Activated T-cell treated with anti-CD3 and anti-CD28 coated beads, Interleukin-2, amount 50 U/mL, for 72 hours (primary cell): Measurements from ENCODE around the gene UNCX. TPM values are rescaled to one million over a fixed set of nuclear protein-coding genes. Genes with fewer than 3 reads are reported as not detected.
"Not testable (repeated sequence)": the region's sequence is repeated elsewhere in the genome, so short reads cannot be mapped to it uniquely, and the experiment has no call there.

ENCODE experiments used
- ATAC-seq, 2 donors: fragments of 150-1000 bp; cut with Tn5 transposase; replicated peaks in 1 of 2; 2 replicates each; pipeline ENCODE4 v1.10.0; 2021; ENCODE audit warnings: moderate library complexity in 2 of 2, mild to moderate bottlenecking in 1 of 2
- DNase-seq, 2 donors: peaks; one replicate each; pipeline ENCODE4 v3.0.0; 2021 to 2022; ENCODE audit warnings: mixed read lengths in 1 of 2
- H3K27ac Mint-ChIP-seq: one replicate; pipeline ENCODE4 v1.8.0; 2022; ENCODE audit warnings: mild to moderate bottlenecking, moderate library complexity, mixed read lengths
- H3K27me3 Mint-ChIP-seq: one replicate; pipeline ENCODE4 v1.8.0; 2022; ENCODE audit warnings: low read depth, mixed read lengths
- H3K36me3 Mint-ChIP-seq, 2 donors: one replicate each; pipeline ENCODE4 v1.8.0; 2022; ENCODE audit warnings: mixed read lengths in 2 of 2, mild to moderate bottlenecking in 1 of 2; ENCODE audit not compliant: insufficient read depth in 2 of 2
- H3K4me1 Mint-ChIP-seq: one replicate; pipeline ENCODE4 v1.8.0; 2022; ENCODE audit warnings: low read depth, mixed read lengths
- H3K4me3 Mint-ChIP-seq, 2 donors: one replicate each; pipeline ENCODE4 v1.8.0; 2022; ENCODE audit warnings: mild to moderate bottlenecking in 2 of 2, mixed read lengths in 2 of 2, moderate library complexity in 2 of 2
- H3K9me3 Mint-ChIP-seq, 2 donors: one replicate each; pipeline ENCODE4 v1.8.0; 2022; ENCODE audit warnings: mixed read lengths in 2 of 2
- total RNA-seq, 2 donors: library from RNA; stranded (reverse); gene quantifications; one replicate each; pipeline ENCODE4 v1.2.3, GENCODE V29; 2022

The UNCX gene
- total RNA-seq, 2 donors from 2014 or later: not detected

GRCh38 chr7:1278543-1278942 is 45.9 kb downstream of the UNCX start:
- Mint-ChIP-seq H3K4me3 (no peak overlapping the region), H3K4me1 (no peaks in the 10 kb centered on the region), H3K9me3 (peaks cover 0 to 3% of the 10 kb centered on the region in 2 donors), H3K27ac (no peak overlapping the region), H3K27me3 (peaks cover 6% of the 10 kb centered on the region), H3K36me3 (no peaks in the 10 kb centered on the region)
- ATAC-seq (no peak), DNase-seq (no peak)

- H3K27ac Mint-ChIP-seq: no peak overlapping the region
- ATAC-seq: no peak
- peaks cover 6% of the 10 kb centered on the region for H3K27me3 Mint-ChIP-seq
- H3K36me3 Mint-ChIP-seq: no peaks in the 10 kb centered on the region
- no peak for DNase-seq
- H3K4me3 Mint-ChIP-seq: no peak overlapping the region
- peaks cover 0 to 3% of the 10 kb centered on the region in 2 donors for H3K9me3 Mint-ChIP-seq
- H3K4me1 Mint-ChIP-seq: no peaks in the 10 kb centered on the region
Observed at GRCh38 chr7:1279041-1279440, 46.4 kb downstream of the UNCX start.

GRCh38 chr7:1279895-1280294 is 47.2 kb downstream of the UNCX start:
- not testable (repeated sequence) for ATAC-seq, H3K27me3 Mint-ChIP-seq, H3K36me3 Mint-ChIP-seq, DNase-seq, H3K4me1 Mint-ChIP-seq, H3K4me3 Mint-ChIP-seq, H3K9me3 Mint-ChIP-seq, H3K27ac Mint-ChIP-seq

GRCh38 chr7:1281068-1281467 is 48.4 kb downstream of the UNCX start:
- ATAC-seq (no peak), DNase-seq (no peak)
- H3K4me3 Mint-ChIP-seq: no peak overlapping the region
- no peak overlapping the region for H3K27ac Mint-ChIP-seq
- peaks cover 0 to 3% of the 10 kb centered on the region in 2 donors for H3K9me3 Mint-ChIP-seq
- H3K36me3 Mint-ChIP-seq: no peaks in the 10 kb centered on the region
- H3K27me3 Mint-ChIP-seq: peaks cover 6% of the 10 kb centered on the region
- H3K4me1 Mint-ChIP-seq: no peaks in the 10 kb centered on the region

GRCh38 chr7:1282679-1283078 is 50.0 kb downstream of the UNCX start:
- Mint-ChIP-seq H3K27ac (no peak overlapping the region), H3K4me3 (no peak overlapping the region), H3K27me3 (peaks cover 2% of the 10 kb centered on the region), H3K4me1 (no peaks in the 10 kb centered on the region), H3K9me3 (peaks cover 0 to 2% of the 10 kb centered on the region in 2 donors), H3K36me3 (no peaks in the 10 kb centered on the region)
- ATAC-seq (no peak), DNase-seq (no peak)

GRCh38 chr7:1283337-1283736 is 50.7 kb downstream of the UNCX start:
- no peak for DNase-seq
- H3K36me3 Mint-ChIP-seq: no peaks in the 10 kb centered on the region
- H3K27me3 Mint-ChIP-seq: no peaks in the 10 kb centered on the region
- H3K4me1 Mint-ChIP-seq: no peaks in the 10 kb centered on the region
- no peak for ATAC-seq
- H3K4me3 Mint-ChIP-seq: no peak overlapping the region
- H3K27ac Mint-ChIP-seq: no peak overlapping the region
- peaks cover 0 to 2% of the 10 kb centered on the region in 2 donors for H3K9me3 Mint-ChIP-seq

GRCh38 chr7:1283941-1284742 is 51.5 kb downstream of the UNCX start:
- Mint-ChIP-seq H3K27me3 (no peaks in the 10 kb centered on the region), H3K4me1 (no peaks in the 10 kb centered on the region), H3K9me3 (peaks cover 0 to 2% of the 10 kb centered on the region in 2 donors), H3K36me3 (no peaks in the 10 kb centered on the region), H3K4me3 (no peak overlapping the region), H3K27ac (no peak overlapping the region)
- DNase-seq: no peak
- ATAC-seq: no peak

GRCh38 chr7:1284743-1285458 is 52.2 kb downstream of the UNCX start:
- Mint-ChIP-seq H3K27ac (no peak overlapping the region), H3K4me1 (peaks cover under 1% of the 10 kb centered on the region), H3K27me3 (no peaks in the 10 kb centered on the region), H3K36me3 (no peaks in the 10 kb centered on the region), H3K9me3 (peaks cover 0 to 2% of the 10 kb centered on the region in 2 donors), H3K4me3 (no peak overlapping the region)
- no peak for ATAC-seq
- no peak for DNase-seq

GRCh38 chr7:1285556-1286301 is 53.1 kb downstream of the UNCX start:
- Mint-ChIP-seq H3K9me3 (no peaks in the 10 kb centered on the region), H3K36me3 (no peaks in the 10 kb centered on the region), H3K4me3 (no peak overlapping the region), H3K27me3 (peaks cover 3% of the 10 kb centered on the region), H3K4me1 (peaks cover 5% of the 10 kb centered on the region), H3K27ac (no peak overlapping the region)
- ATAC-seq (no peak), DNase-seq (no peak)

Other genes starting within 250 kb of the UNCX start
- gene CYP2W1, start 249.7 kb upstream of the UNCX start, total RNA-seq: not detected
- 1 to 10 TPM in 1 of 2 donors, under 1 TPM in 1; 0.91 to 2.7 TPM for gene GPR146, start 188.3 kb upstream of the UNCX start, total RNA-seq
- gene GPER1, start 144.8 kb upstream of the UNCX start, total RNA-seq: under 1 TPM; 0.24 to 0.56 TPM
- 10 to 100 TPM; 62.2 to 71.3 TPM for gene ZFAND2A, start 72.7 kb upstream of the UNCX start, total RNA-seq
- gene MICALL2, start 226.6 kb downstream of the UNCX start, total RNA-seq: 1 to 10 TPM; 3.5 to 3.7 TPM